Measurements from ENCODE around the gene IPO4. TPM values are rescaled to one million over a fixed set of nuclear protein-coding genes. Genes with fewer than 3 reads are reported as not detected.

The IPO4 gene
- total RNA-seq, 2 experiments from 2014 or later: 36.6 to 37.9 TPM

- ATAC-seq (ENCODE audit: poor library complexity) (no peak), DNase-seq (no peak)
- peaks cover 25% of the 10 kb centered on the region for H3K4me1 ChIP-seq (ENCODE audit: insufficient read depth, low read length)
- H3K36me3 ChIP-seq (ENCODE audit: insufficient read depth, low read length): no peaks in the 10 kb centered on the region
- H3K27me3 ChIP-seq (ENCODE audit: control insufficient read depth in 1 of 2, insufficient read depth in 2 of 2, low read length in 2 of 2): no peaks in the 10 kb centered on the region
- H3K27me3 Mint-ChIP-seq: no peaks in the 10 kb centered on the region
- H3K4me3 ChIP-seq (ENCODE audit: low read length): no peak overlapping the region
- intact Hi-C loops (cut with DNase I, micrococcal nuclease): no loop called here
- H3K4me1 Mint-ChIP-seq (ENCODE audit: low read depth): peaks cover 33% of the 10 kb centered on the region
- H3K9me3 Mint-ChIP-seq: no peaks in the 10 kb centered on the region
- H3K4me3 Mint-ChIP-seq: peak overlapping the region; percentile 43
- CTCF ChIA-PET: interaction anchor here (1.5 kb wide), 1 partner anchor 30 kb away, joined by 5 read pairs; the partner anchor contains the start of gene IRF9
- POLR2A ChIA-PET: interaction anchor here (11.7 kb wide), 1 partner anchor 14 kb away, joined by 296 read pairs; the partner anchor contains the start of genes DCAF11 and NRL
- no peaks in the 10 kb centered on the region for H3K9me3 ChIP-seq (ENCODE audit: control insufficient read depth in 1 of 2, insufficient read depth in 1 of 2, low read length in 2 of 2)
- TF ChIP-seq CTCF (IDR thresholded peaks at IDR 0.05): no peak
- no peak overlapping the region for H3K27ac ChIP-seq (ENCODE audit: low read depth in 1 of 2, low read length in 2 of 2)
- peaks cover 7% of the 10 kb centered on the region for H3K36me3 Mint-ChIP-seq (ENCODE audit: low read depth)
- peak overlapping the region; percentile 66 for H3K27ac Mint-ChIP-seq
Measured at GRCh38 chr14:24130717-24131548, 57.7 kb downstream of the IPO4 start.

- ChIA-PET POLR2A (interaction anchor here (11.7 kb wide), 1 partner anchor 14 kb away, joined by 296 read pairs; the partner anchor contains the start of genes DCAF11 and NRL), CTCF (no interaction called here)
- Mint-ChIP-seq H3K4me3 (peak within 1 kb of the TSS; percentile 43), H3K4me1 (ENCODE audit: low read depth) (peaks cover 28% of the 10 kb centered on the region), H3K27me3 (no peaks in the 10 kb centered on the region), H3K9me3 (no peaks in the 10 kb centered on the region), H3K36me3 (ENCODE audit: low read depth) (peaks cover 4% of the 10 kb centered on the region), H3K27ac (peak within 1 kb of the TSS; percentile 66)
- DNase-seq: no peak
- Histone ChIP-seq H3K27ac (ENCODE audit: low read depth in 1 of 2, low read length in 2 of 2) (no peak within 1 kb of the TSS), H3K4me1 (ENCODE audit: insufficient read depth, low read length) (peaks cover 20% of the 10 kb centered on the region), H3K9me3 (ENCODE audit: control insufficient read depth in 1 of 2, insufficient read depth in 1 of 2, low read length in 2 of 2) (no peaks in the 10 kb centered on the region), H3K27me3 (ENCODE audit: control insufficient read depth in 1 of 2, insufficient read depth in 2 of 2, low read length in 2 of 2) (no peaks in the 10 kb centered on the region), H3K36me3 (ENCODE audit: insufficient read depth, low read length) (no peaks in the 10 kb centered on the region), H3K4me3 (ENCODE audit: low read length) (no peak within 1 kb of the TSS)
- ATAC-seq (ENCODE audit: poor library complexity): no peak
- TF ChIP-seq CTCF (IDR thresholded peaks at IDR 0.05): no peak
- intact Hi-C loops (cut with DNase I, micrococcal nuclease): no loop called here
Measured at GRCh38 chr14:24130380-24130716, 58.3 kb downstream of the IPO4 start, which contains the start of gene FITM1. FITM1 (plus strand) TSS chr14:24130659; CDS start chr14:24131564, 905 bp downstream.

Small RNA genes lying within 50 kb of the gene (microRNA-seq; reads per million reads assigned to microRNA genes)
- gene MIR7703 (ENCODE audit: borderline microRNAs expressed, borderline replicate concordance): not detected

Other genes with a start within 250 kb of the IPO4 start
- gene DHRS4, start 235.0 kb downstream of the IPO4 start, total RNA-seq: 1 to 10 TPM; 6.6 to 6.7 TPM
- gene DHRS4L2, start 199.9 kb downstream of the IPO4 start, total RNA-seq: 1 to 10 TPM; 8.3 to 8.7 TPM
- gene CARMIL3, start 136.8 kb downstream of the IPO4 start, total RNA-seq: under 1 TPM; 0.05 to 0.11 TPM
- not detected for gene CPNE6, start 117.3 kb downstream of the IPO4 start, total RNA-seq
- 1 to 10 TPM; 5.2 to 7.4 TPM for gene PCK2, start 94.5 kb downstream of the IPO4 start, total RNA-seq
- 10 to 100 TPM; 74.8 to 75.3 TPM for gene DCAF11, start 74.0 kb downstream of the IPO4 start, total RNA-seq
- 1 to 10 TPM; 1.6 to 1.9 TPM for gene NRL, start 73.9 kb downstream of the IPO4 start, total RNA-seq
- 1 to 10 TPM; 1.5 to 1.7 TPM for gene FITM1, start 58.2 kb downstream of the IPO4 start, total RNA-seq
- gene PSME1, start 52.6 kb downstream of the IPO4 start, total RNA-seq: 100 to 1,000 TPM; 166 to 171 TPM
- 10 to 100 TPM; 11.8 to 13.1 TPM for gene EMC9, start 47.2 kb downstream of the IPO4 start, total RNA-seq
- gene PSME2, start 42.2 kb downstream of the IPO4 start, total RNA-seq: 10 to 100 TPM; 81.7 to 83.2 TPM
- gene RNF31, start 41.3 kb downstream of the IPO4 start, total RNA-seq: 10 to 100 TPM; 46.0 to 57.8 TPM
- 100 to 1,000 TPM; 248 to 262 TPM for gene IRF9, start 27.6 kb downstream of the IPO4 start, total RNA-seq
- 100 to 1,000 TPM; 105 to 107 TPM for gene REC8, start 16.7 kb downstream of the IPO4 start, total RNA-seq
- gene TM9SF1, start 6.6 kb upstream of the IPO4 start, total RNA-seq: 10 to 100 TPM; 12.9 to 13.0 TPM
- gene TSSK4, start 16.9 kb upstream of the IPO4 start, total RNA-seq: under 1 TPM; 0.30 to 0.64 TPM
- 10 to 100 TPM; 73.4 to 80.1 TPM for gene CHMP4A, start 24.7 kb upstream of the IPO4 start, total RNA-seq
- gene MDP1, start 27.2 kb upstream of the IPO4 start, total RNA-seq: 1 to 10 TPM; 3.2 to 3.7 TPM
- gene NEDD8, start 43.6 kb upstream of the IPO4 start, total RNA-seq: 10 to 100 TPM; 42.0 to 43.5 TPM
- gene GMPR2, start 44.1 kb upstream of the IPO4 start, total RNA-seq: 10 to 100 TPM; 22.2 to 24.8 TPM
- gene TINF2, start 53.8 kb upstream of the IPO4 start, total RNA-seq: 100 to 1,000 TPM; 110 to 113 TPM
- gene TGM1, start 74.4 kb upstream of the IPO4 start, total RNA-seq: 1 to 10 TPM; 3.5 to 3.9 TPM
- gene RABGGTA, start 82.8 kb upstream of the IPO4 start, total RNA-seq: 10 to 100 TPM; 52.3 to 55.2 TPM
- 10 to 100 TPM; 21.5 to 23.5 TPM for gene DHRS1, start 111.0 kb upstream of the IPO4 start, total RNA-seq
- gene NOP9, start 111.0 kb upstream of the IPO4 start, total RNA-seq: 10 to 100 TPM; 25.9 to 27.5 TPM
- gene CIDEB, start 119.2 kb upstream of the IPO4 start, total RNA-seq: 1 to 10 TPM; 7.4 to 9.2 TPM
- gene LTB4R2, start 121.3 kb upstream of the IPO4 start, total RNA-seq: 10 to 100 TPM; 16.4 to 18.2 TPM
- 10 to 100 TPM; 15.6 to 18.3 TPM for gene LTB4R, start 122.7 kb upstream of the IPO4 start, total RNA-seq
- gene ADCY4, start 146.3 kb upstream of the IPO4 start, total RNA-seq: 1 to 10 TPM; 4.7 to 5.9 TPM
- gene RIPK3, start 151.2 kb upstream of the IPO4 start, total RNA-seq: 10 to 100 TPM; 18.1 to 18.9 TPM
- not detected for gene NFATC4, start 179.4 kb upstream of the IPO4 start, total RNA-seq
- gene NYNRIN, start 210.2 kb upstream of the IPO4 start, total RNA-seq: under 1 TPM; 0.08 to 0.25 TPM
- gene CBLN3, start 240.9 kb upstream of the IPO4 start, total RNA-seq: 1 to 10 TPM; 1.6 to 1.7 TPM
- 100 to 1,000 TPM; 170 to 173 TPM for gene KHNYN, start 241.1 kb upstream of the IPO4 start, total RNA-seq